ENCODE measurements around the gene SETD2. TPM values are rescaled to one million over a fixed set of nuclear protein-coding genes. Genes with fewer than 3 reads are reported as not detected.

Gene SETD2
- total RNA-seq, 1 donor from 2014 or later = 19.7 TPM

- DNase-seq (ENCODE audit: low read depth) = no peak
- peaks cover 46% of the 10 kb centered on the region for H3K36me3 ChIP-seq (ENCODE audit: control insufficient read depth, insufficient read depth, low read length)
- H3K27me3 ChIP-seq (ENCODE audit: control insufficient read depth, insufficient read depth, low read length) = no peaks in the 10 kb centered on the region
- no peak overlapping the region for H3K4me3 ChIP-seq (ENCODE audit: low read depth, low read length)
- FAIRE-seq = no peak
- no peak for TF ChIP-seq CTCF (IDR thresholded peaks at IDR 0.05; ENCODE audit: insufficient read depth, low read length, severe bottlenecking)
Observed at GRCh38 chr3:46993986-46994385, 169.9 kb downstream of the SETD2 start.

GRCh38 chr3:46993292-46993691 is 170.6 kb downstream of the SETD2 start:
- Histone ChIP-seq H3K36me3 (ENCODE audit: control insufficient read depth, insufficient read depth, low read length) (peaks cover 43% of the 10 kb centered on the region), H3K4me3 (ENCODE audit: low read depth, low read length) (no peak overlapping the region), H3K27me3 (ENCODE audit: control insufficient read depth, insufficient read depth, low read length) (no peaks in the 10 kb centered on the region)
- TF ChIP-seq CTCF (IDR thresholded peaks at IDR 0.05; ENCODE audit: insufficient read depth, low read length, severe bottlenecking) = no peak
- FAIRE-seq = no peak
- no peak for DNase-seq (ENCODE audit: low read depth)

GRCh38 chr3:46992231-46992630 is 171.7 kb downstream of the SETD2 start:
- TF ChIP-seq CTCF (IDR thresholded peaks at IDR 0.05; ENCODE audit: insufficient read depth, low read length, severe bottlenecking) = no peak
- FAIRE-seq (no peak), DNase-seq (ENCODE audit: low read depth) (no peak)
- Histone ChIP-seq H3K4me3 (ENCODE audit: low read depth, low read length) (no peak overlapping the region), H3K36me3 (ENCODE audit: control insufficient read depth, insufficient read depth, low read length) (peaks cover 38% of the 10 kb centered on the region), H3K27me3 (ENCODE audit: control insufficient read depth, insufficient read depth, low read length) (no peaks in the 10 kb centered on the region)

- no peak for TF ChIP-seq CTCF (IDR thresholded peaks at IDR 0.05; ENCODE audit: insufficient read depth, low read length, severe bottlenecking)
- DNase-seq (ENCODE audit: low read depth) = no peak
- H3K4me3 ChIP-seq (ENCODE audit: low read depth, low read length) = no peak overlapping the region
- no peak for FAIRE-seq
- peaks cover 36% of the 10 kb centered on the region for H3K36me3 ChIP-seq (ENCODE audit: control insufficient read depth, insufficient read depth, low read length)
- H3K27me3 ChIP-seq (ENCODE audit: control insufficient read depth, insufficient read depth, low read length) = no peaks in the 10 kb centered on the region
Observed at GRCh38 chr3:46991406-46992165, 172.3 kb downstream of the SETD2 start.

- DNase-seq (ENCODE audit: low read depth) (no peak), FAIRE-seq (no peak)
- Histone ChIP-seq H3K4me3 (ENCODE audit: low read depth, low read length) (no peak overlapping the region), H3K36me3 (ENCODE audit: control insufficient read depth, insufficient read depth, low read length) (peaks cover 34% of the 10 kb centered on the region), H3K27me3 (ENCODE audit: control insufficient read depth, insufficient read depth, low read length) (no peaks in the 10 kb centered on the region)
- no peak for TF ChIP-seq CTCF (IDR thresholded peaks at IDR 0.05; ENCODE audit: insufficient read depth, low read length, severe bottlenecking)
Observed at GRCh38 chr3:46990573-46991374, 173.1 kb downstream of the SETD2 start.
